H1 (cell line): ENCODE results near the gene MORC3. TPM values are rescaled to one million over a fixed set of nuclear protein-coding genes. Genes with fewer than 3 reads are reported as not detected.

Experiments
- CTCF ChIP-seq, 3 experiments: IDR thresholded peaks; 1 replicate in 2 of 3; 2 replicates in 1 of 3; pipeline versions ENCODE4 v1.5.1 to v1.6.1; 2011; ENCODE audit warnings: low read length in 3 of 3, mild to moderate bottlenecking in 3 of 3, inconsistent platforms in 2 of 3, low read depth in 1 of 3, moderate library complexity in 1 of 3; ENCODE audit not compliant: insufficient read depth in 1 of 3; ENCODE audit errors: control extremely low read depth in 1 of 3
- GABPA ChIP-seq: IDR thresholded peaks from 2 replicates; pipeline ENCODE4 v1.6.1; 2011; ENCODE audit warnings: mild to moderate bottlenecking, low read length, moderate library complexity, borderline replicate concordance; ENCODE audit not compliant: insufficient read depth
- SAP30 ChIP-seq: fragments of 300-600 bp; sonication (generic); IDR thresholded peaks from 2 replicates; pipeline ENCODE4 v1.7.1; 2012; ENCODE audit warnings: low read length, moderate library complexity, mild to moderate bottlenecking, inconsistent platforms; ENCODE audit not compliant: insufficient read depth, insufficient replicate concordance
- SIN3A ChIP-seq, 2 experiments: IDR thresholded peaks in 1 of 2; conservative IDR thresholded peaks in 1 of 2; 2 replicates each; pipeline ENCODE4 v1.6.1; 2011 to 2012; ENCODE audit warnings: low read length in 2 of 2, improper control_type of control experiment in 1 of 2, low read depth in 1 of 2, mild to moderate bottlenecking in 1 of 2
- SP1 ChIP-seq: IDR thresholded peaks from 2 replicates; pipeline ENCODE4 v1.6.1; 2011; ENCODE audit warnings: low read depth, low read length
- USF2 ChIP-seq: IDR thresholded peaks from 2 replicates; pipeline ENCODE4 v1.6.1; 2011; ENCODE audit warnings: low read length, improper control_type of control experiment
- polyA plus RNA-seq, 7 experiments: library from polyadenylated mRNA; depleted of rRNA in 3 of 7; stranded (reverse) in 5 of 7; unstranded in 2 of 7; fragments of >200 nt in 5 of 7; fragments of 200-250 nt in 2 of 7; gene quantifications; 1 replicate in 5 of 7; 2 replicates in 1 of 7; 4 replicates in 1 of 7; pipeline versions ENCODE4 v1.2.1 to v1.2.3, GENCODE V29; 2011 to 2013; ENCODE audit warnings: missing spikeins in 2 of 7, mixed read lengths in 2 of 7
- total RNA-seq: library from RNA; stranded (reverse); fragmentation: NEBNext Ultra II Directional; extraction: Animal tissue kit (Norgen Biotek cat#: 25700); gene quantifications from 2 replicates; pipeline ENCODE4 v1.2.1, GENCODE V29; 2021

The MORC3 gene
- total and polyA plus RNA-seq, 2 of the 8 experiments (the other 6 are each of a cell fraction or from before 2014, with no cell fraction given), result 5.0 to 20.4 TPM

- TF ChIP-seq GABPA (no peak), SAP30 (no peak), SP1 (no peak), SIN3A (conservative IDR thresholded peaks at IDR 0.05 in 1 of 2, IDR thresholded peaks at IDR 0.05 in 1 of 2; ENCODE audit: low read depth in 1 of 2, low read length in 2 of 2) (no peak), USF2 (no peak), CTCF (IDR thresholded peaks at IDR 0.05; ENCODE audit: control extremely low read depth in 1 of 3, insufficient read depth in 1 of 3, low read depth in 1 of 3, low read length in 3 of 3) (no peak)
Observed at GRCh38 chr21:36396325-36396724, 76.3 kb downstream of the MORC3 start (continued).
